DMS79 treated with DMSO at 0.1 percent for 48 hours (cell line): Measurements from ENCODE around the gene TAS2R13.

Source experiments
- DNase-seq: peaks from one replicate; lab custom pipeline; 2025; lab: John Stamatoyannopoulos, UW

TAS2R13 gene

GRCh38 chr12:10909462-10909861 lies at the start of gene TAS2R13:
Gene TAS2R13 (minus strand): TSS chr12:10909562. CDS start chr12:10909298, 264 bp downstream.
- DNase-seq: no peak

- no peak for DNase-seq
Measured at GRCh38 chr12:10957741-10958140, 48.4 kb upstream of the TAS2R13 start.

- DNase-seq: no peak
Measured at GRCh38 chr12:10956085-10956484, 46.7 kb upstream of the TAS2R13 start.

- DNase-seq: no peak
Measured at GRCh38 chr12:10952645-10953044, 43.3 kb upstream of the TAS2R13 start.

- no peak for DNase-seq
Measured at GRCh38 chr12:10943167-10943566, 33.8 kb upstream of the TAS2R13 start.

- no peak for DNase-seq
Measured at GRCh38 chr12:10941916-10942607, 32.7 kb upstream of the TAS2R13 start.

GRCh38 chr12:10941369-10941768 lies 32.0 kb upstream of the TAS2R13 start:
- no peak for DNase-seq

- no peak for DNase-seq
Measured at GRCh38 chr12:10940389-10940788, 31.0 kb upstream of the TAS2R13 start.

- DNase-seq: no peak
Measured at GRCh38 chr12:10939163-10939562, 29.8 kb upstream of the TAS2R13 start, which contains the start of gene TAS2R14. Gene TAS2R14 (minus strand): TSS chr12:10939263. CDS start chr12:10939207, 56 bp downstream.

- no peak for DNase-seq
Measured at GRCh38 chr12:10936506-10936905, 27.1 kb upstream of the TAS2R13 start.

- no peak for DNase-seq
Measured at GRCh38 chr12:10928746-10929286, 19.5 kb upstream of the TAS2R13 start, which contains the start of gene PRH2. Gene PRH2 (plus strand): TSS chr12:10929236. CDS start chr12:10929274, 38 bp downstream.

GRCh38 chr12:10926269-10926668 lies 16.9 kb upstream of the TAS2R13 start:
- DNase-seq: no peak

- DNase-seq: no peak
Measured at GRCh38 chr12:10919809-10920208, 10.4 kb upstream of the TAS2R13 start.

GRCh38 chr12:10910380-10910779 lies 1.0 kb upstream of the TAS2R13 start:
- no peak for DNase-seq

- DNase-seq: no peak
Measured at GRCh38 chr12:10904686-10905085, 4.7 kb downstream of the TAS2R13 start.

- no peak for DNase-seq
Measured at GRCh38 chr12:10901427-10901826, 7.9 kb downstream of the TAS2R13 start.

GRCh38 chr12:10900972-10901371 lies 8.4 kb downstream of the TAS2R13 start:
- no peak for DNase-seq

- no peak for DNase-seq
Measured at GRCh38 chr12:10900530-10900929, 8.8 kb downstream of the TAS2R13 start.

- no peak for DNase-seq
Measured at GRCh38 chr12:10896854-10897253, 12.5 kb downstream of the TAS2R13 start.

- no peak for DNase-seq
Measured at GRCh38 chr12:10891937-10892336, 17.4 kb downstream of the TAS2R13 start.

- DNase-seq: no peak
Measured at GRCh38 chr12:10889226-10889625, 20.1 kb downstream of the TAS2R13 start.

GRCh38 chr12:10884086-10884725 lies 25.2 kb downstream of the TAS2R13 start, which contains the start of gene PRH1:
Gene PRH1 (minus strand): TSS chr12:10884255. CDS start chr12:10884217, 38 bp downstream.
- no peak for DNase-seq

GRCh38 chr12:10873378-10873777 lies 36.0 kb downstream of the TAS2R13 start:
- DNase-seq: no peak
